ENCODE data around the gene NCAPD2.
"Not testable (repeated sequence)": the region's sequence is repeated elsewhere in the genome, so short reads cannot be mapped to it uniquely, and the experiment has no call there.

The NCAPD2 gene

DNA sequence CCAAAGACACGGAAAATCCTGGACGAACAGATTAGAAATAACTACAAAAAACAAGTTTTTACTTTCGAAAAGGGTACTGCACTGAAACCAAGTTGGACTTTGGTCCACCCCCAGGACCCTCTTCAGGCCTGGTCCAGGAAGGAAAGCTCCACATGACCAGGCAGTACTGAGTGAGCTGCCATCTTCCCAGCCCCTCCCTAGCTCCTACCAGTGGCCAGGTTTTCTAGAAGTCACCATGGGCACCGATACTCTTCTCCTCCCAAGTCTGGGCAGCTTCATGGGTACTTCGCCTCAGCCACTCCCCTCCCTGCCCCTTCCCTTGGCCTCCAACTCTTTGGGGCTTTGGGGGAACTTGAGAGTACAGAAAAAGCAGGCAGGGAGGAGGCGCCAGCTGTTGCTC is 30.0 kb upstream of the NCAPD2 start:
- DNase-seq = no peak

DNA sequence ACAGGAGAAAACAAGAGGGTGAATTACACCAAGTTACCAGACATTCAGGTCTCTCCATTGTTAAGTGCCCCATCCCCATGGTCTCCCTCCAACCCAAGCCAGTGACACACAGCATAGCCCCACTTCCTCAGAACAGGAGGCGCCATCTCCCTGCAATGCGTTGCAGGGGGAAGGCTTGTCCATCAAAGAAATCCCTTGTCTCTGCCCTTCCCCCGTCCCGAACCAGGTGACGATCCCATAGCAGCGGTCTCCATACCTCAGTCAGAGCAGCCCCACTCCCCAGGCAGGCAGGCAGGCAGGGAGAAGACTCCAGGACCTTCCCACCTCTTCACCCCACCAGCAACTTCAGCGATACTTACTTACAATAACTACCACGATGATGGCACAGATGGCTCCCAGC is 29.4 kb upstream of the NCAPD2 start:
- no peak for DNase-seq

DNA sequence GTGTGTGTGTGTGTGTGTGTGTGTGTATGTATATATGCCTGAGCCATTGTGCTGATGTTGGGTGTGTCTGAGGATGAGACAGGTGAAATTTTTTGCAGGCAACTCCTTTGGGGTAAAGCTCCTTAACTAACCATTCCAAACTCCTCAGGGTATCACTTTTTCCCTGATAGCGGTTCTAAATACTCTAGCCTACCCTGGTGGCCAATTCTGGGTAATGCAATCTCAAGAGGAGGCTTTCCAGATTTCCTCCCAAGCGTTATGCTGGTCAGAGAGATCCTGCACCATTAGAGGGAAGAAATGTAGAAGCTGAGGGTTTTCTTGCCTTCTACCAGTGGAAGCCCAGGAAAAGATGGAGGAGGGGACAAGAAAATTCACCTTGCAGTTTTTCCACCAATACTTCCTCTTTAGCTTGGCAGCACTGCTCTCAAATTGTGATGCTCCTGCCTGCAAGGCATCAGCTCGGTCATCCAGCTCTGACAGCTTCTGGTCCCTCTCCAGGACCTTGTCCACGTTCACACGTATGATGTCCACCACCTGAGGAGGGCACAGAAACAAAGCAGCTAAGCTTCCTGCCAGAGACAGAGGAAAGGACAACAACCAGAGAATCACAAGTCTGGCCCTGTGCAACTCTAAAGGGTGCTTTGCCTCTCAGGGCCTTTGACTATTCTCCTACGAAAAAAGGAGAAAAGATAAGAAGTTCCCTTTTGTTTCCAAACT is 28.3 kb upstream of the NCAPD2 start:
- no peak for DNase-seq

DNA sequence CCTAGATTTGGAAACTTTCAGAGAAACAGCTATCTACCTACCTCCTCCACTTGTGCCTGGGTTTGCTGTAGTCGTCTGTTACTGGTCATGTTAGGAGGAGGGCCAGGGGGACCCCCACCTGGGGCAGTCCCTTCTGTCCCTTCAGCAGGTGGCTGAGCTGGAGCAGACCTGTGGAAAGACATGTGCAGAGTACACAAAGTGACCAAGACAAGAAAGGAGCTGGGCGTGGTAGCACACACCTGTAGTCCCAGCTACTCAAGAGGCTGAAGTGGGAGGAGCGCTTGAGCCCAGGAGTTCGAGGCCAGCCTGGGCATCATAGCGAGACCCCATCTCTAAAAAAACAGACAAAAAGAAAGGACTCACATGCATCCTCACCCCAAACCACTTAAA is 27.7 kb upstream of the NCAPD2 start:
- DNase-seq = no peak

DNA sequence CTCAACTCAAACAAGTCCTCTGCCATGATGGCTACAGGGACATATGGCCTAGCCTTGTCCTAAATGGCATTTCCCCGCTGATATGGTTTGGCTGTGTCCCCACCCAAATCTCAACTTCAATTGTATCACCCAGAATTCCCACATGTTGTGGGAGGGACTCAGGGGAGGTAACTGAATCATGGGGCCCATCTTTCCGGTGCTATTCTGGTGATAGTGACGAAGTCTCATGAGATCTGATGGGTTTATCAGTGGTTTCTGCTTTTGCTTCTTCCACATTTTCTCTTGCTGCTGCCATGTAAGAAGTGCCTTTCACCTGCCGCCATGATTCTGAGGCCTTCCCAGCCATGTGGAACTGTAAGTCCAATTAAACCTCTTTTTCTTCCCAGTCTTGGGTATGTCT is 27.2 kb upstream of the NCAPD2 start:
- not testable (repeated sequence) for DNase-seq

DNA sequence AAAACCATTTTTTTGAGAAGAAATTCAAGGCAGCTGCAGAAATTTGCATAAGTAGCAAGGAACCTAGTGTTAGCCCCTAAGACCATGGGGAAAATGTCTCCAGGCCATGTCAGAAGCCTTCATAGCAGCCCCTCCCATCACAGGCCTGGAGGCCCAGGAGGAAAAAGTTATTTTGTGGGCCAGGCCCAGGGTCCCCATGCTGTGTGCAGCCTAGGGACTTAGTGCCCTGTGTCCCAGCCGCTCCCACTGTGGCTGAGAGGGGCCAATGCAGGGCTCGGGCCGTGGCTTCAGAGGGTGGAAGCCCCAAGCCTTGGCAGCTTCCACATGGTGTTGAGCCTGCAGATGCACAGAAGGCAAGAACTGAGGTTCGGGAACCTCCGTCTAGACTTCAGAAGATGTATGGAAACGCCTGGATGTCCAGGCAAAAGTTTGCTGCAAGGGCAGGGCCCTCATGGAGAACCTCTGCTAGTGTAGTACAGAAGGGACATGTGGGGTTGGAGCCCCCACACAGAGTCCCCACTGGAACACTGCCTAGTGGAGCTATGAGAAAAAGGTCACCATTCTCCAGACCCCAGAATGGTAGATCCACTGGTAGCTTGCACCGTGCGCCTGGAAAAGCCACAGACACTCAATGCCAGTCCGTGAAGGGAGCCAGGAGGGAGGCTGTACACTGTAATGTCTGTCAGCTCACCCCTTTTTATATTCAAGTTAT is 26.2 kb upstream of the NCAPD2 start:
- not testable (repeated sequence) for DNase-seq

DNA sequence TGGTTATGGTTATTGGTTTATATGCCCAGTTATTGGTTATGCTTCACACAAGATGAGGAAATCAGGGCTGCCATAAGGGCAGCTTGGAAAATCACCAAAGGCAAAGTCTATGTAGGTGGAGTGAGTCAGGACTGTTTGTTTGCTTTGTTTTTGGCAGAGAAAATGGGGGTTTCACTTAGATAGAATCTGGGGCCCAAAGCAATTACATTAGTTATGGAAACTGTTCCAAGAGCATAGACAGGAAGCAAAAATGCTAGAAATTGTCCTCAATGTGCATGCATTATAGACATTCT is 25.7 kb upstream of the NCAPD2 start:
- DNase-seq = no peak

DNA sequence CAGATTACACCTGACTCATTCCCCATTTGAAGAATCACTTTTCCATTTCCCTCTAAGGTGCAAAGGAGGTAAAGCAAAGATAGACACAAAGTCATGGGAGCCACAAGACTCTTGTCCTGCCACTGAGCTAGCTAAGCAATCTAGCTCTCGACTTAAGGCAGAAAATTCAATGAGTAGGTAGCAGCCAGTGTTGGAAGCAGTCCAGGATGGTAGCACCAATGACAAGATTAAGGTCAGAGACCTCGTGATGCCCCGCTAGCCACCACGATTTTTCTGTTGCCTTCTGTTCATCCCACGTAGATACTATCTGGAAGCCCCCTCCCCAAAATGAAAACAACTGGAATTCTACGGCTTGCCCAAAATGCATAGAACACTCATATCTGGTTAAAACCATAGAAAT is 24.8 kb upstream of the NCAPD2 start:
- no peak for DNase-seq

DNA sequence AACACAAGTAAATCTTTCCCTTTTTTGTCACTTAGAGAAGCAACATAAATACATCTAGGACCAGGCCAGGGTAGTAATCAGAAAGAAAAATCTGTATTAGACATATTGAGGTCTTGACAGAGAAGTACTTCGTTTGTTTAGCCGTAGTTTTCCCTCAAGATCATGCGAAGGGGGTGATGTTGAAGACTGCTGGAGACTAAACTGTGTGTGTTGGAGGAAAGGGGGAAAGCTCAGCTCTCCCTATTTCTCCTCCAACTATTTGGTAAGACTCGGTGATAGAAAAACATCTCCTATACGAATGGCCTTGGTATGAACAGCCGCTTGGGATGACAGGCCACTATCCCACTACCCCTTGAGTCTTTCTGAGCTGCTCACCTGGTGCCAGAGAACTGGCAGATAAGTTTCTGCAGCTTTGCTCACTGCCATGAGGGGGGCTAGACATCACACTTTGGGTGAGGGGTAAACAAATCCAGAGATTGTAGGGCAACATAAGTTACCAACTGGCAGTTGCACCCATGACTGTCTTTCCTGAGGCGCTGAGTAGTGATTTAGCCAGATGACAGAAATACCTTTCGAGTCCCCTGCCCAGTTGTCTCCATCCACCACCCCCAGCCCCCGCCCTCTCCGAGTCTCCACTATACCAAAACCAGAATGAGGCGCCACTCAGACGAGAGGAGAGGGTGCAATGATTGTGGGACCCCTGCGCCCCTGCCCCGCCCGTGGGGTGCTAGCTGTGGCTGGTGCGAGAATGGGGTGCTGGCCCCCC is 24.1 kb upstream of the NCAPD2 start:
- DNase-seq = no peak

DNA sequence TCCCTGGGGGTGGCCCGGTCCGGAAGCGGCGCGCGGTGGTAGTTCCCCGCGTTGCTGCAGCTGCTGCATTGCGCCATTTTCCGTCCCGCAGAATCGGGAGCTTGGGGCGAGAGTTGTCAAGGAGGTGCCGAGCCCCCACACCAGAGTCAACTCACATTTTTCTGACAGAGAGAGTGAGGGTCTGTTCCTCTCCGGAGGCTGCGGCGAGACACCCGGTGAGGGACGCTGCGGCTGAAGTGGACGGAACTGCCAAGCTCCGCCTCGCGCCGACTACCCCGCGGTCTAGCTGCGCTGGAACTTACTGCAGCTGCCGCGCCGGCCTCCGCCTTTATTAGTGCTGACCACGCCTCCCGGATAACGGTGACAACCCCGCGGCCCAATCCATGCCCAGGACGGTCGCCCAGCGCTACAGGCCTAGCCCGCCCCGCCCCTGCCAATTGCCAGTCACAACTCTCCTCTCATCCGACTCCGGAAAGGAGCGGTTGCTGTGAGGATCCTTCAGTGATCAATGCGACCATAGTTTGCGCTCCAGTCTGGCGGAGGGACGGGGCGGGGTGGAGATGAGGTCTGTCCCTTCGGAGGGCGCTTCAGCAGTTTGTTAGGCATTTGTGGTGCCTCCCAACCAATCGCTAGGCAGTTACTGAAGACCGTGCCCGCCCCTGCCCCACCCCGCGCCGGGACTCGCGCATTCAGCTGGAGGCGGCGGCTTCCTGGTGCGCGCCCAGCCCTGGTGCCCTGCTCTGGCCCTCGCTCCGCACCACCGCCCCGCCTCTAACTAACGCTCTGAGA is 23.3 kb upstream of the NCAPD2 start, which contains the start of gene VAMP1:
VAMP1 (minus strand) TSS at position 303 of the 789 bp plus-strand sequence; CDS start at position 157, 146 bp downstream.
- DNase-seq = peak; percentile 90 to 95

DNA sequence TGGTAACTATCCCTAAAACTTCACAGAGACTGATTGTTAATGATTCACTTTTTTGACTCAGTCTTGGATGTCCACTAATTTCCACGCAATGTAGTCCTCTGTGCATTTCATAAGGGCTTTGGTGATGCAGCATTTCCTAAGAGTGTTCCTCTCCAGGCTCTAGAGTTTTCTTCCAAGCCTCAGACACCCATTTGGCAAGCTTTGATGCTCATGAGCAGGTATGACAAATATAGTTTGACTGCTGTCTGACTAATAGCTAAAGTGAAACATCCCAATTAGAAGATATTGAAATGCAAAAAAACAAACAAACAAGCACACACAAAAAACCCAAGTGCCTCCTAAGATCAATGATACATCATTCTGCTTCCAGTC is 21.9 kb upstream of the NCAPD2 start:
- no peak for DNase-seq

DNA sequence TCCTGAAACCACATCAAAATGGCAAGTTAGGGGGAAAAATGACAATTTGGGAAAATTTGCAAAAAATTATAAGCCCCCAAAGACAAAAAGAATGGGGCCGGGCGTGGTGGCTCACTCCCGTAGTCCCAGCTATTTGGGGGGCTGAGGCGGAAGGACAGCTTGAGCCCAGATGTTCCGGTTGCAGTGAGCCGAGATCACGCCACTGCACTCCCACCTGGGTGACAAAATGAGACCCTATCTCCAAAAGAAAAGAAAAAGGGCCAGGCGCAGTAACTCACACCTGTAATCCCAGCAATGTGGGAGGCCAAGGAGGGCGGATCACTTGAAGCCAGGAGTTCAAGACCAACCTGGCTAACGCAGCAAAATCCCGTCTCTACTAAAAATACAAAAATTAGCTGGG is 21.4 kb upstream of the NCAPD2 start:
- DNase-seq = no peak

DNA sequence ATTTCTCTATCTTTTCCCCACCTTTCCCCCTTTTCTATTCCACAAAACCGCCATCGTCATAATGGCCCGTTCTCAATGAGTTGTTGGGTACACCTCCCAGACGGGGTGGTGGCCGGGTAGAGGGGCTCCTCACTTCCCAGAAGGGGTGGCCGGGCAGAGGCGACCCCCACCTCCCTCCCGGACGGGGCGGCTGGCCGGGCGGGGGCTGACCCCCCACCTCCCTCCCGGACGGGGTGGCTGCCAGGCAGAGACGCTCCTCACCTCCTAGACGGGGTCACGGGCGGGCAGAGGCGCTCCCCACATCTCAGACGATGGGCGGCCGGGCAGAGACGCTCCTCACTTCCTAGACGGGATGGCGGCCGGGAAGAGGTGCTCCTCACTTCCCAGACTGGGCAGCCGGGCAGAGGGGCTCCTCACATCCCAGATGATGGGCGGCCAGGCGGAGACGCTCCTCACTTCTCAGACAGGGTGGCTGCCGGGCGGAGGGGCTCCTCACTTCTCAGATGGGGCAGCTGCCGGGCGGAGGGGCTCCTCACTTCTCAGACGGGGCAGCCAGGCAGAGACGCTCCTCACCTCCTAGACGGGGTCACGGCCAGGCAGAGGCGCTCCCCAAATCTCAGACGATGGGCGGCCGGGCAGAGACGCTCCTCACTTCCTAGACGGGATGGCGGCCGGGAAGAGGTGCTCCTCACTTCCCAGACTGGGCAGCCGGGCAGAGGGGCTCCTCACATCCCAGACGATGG is 18.5 kb upstream of the NCAPD2 start:
- DNase-seq = not testable (repeated sequence)

DNA sequence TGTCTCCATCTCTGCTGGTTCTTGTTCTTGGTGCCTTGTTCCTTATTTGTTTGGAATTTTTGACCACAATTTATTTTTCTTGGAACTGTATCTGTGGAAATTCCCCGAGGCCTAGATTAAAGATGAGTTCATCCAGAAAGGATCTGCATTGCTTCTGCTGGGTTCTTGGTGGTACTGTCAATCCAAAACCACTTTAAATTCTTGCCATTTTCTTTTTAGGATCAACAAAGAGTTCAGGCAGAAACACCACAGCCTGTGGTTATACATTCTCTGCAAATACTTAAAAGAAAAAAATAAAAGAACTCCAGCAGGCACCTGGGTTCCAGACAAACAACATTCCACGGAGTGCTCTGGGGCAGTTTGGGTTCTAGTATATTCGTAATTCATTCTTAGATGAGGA is 17.4 kb upstream of the NCAPD2 start:
- no peak for DNase-seq

DNA sequence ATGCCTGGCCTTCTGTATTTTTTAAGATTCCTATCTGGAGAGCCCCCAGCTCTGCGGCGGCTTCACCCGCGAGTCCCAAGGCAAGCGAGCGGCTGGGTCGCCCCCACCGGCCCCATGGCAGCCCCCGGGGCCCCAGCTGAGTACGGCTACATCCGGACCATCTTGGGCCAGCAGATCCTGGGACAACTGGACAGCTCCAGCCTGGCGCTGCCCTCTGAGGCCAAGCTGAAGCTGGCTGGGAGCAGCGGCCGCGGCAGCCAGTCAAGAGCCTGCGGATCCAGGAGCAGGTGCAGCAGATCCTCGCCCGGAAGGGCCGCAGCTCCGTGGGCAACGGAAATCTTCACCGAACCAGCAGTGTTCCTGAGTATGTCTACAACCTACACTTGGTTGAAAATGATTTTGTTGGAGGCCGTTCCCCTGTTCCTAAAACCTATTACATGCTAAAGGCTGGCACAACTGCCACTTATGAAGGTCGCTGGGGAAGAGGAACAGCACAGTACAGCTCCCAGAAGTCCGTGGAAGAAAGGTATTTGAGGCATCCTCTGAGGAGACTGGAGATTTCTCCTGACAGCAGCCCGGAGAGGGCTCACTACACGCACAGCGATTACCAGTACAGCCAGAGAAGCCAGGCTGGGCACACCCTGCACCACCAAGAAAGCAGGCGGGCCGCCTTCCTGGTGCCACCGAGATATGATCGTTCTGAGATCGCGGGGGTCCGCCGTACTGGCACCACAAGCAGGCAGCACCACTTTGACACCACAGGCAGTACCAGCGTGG is 16.1 kb upstream of the NCAPD2 start:
- DNase-seq = peak; percentile 1 to 8

DNA sequence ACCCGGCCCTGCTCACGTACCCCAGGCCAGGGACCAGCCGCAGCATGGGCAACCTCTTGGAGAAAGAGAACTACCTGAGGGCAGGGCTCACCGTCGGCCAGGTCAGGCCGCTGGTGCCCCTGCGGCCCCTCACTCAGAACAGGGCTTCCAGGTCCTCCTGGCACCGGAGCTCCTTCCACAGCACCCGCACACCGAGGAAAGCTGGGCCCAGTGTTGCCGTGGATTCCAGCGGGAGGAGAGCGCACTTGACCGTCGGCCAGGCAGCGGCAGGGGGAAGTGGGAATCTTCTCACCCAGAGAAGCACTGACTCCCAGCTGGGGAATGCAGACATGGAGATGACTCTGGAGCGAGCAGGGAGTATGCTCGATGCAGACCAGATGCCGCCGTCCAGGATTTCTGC is 15.5 kb upstream of the NCAPD2 start:
- no peak for DNase-seq

DNA sequence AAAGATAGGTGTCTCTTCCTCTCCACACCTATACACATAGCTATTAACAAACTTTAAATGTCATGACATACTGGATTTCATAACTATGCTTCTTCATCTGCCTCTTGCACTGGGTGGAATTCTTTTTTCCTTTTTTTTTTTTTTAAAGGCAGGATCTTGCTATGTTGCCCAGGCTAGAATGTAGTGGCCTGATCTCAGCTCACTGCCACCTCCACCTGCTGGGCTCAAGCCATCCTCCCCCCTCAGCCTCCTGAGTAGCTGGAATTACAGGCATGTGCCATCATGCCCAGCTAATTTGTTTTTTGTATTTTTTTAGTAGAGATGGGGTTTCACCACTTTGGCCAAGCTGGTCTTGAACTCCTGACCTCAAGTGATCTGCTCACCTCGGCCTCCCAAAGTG is 5.7 kb upstream of the NCAPD2 start:
- DNase-seq = no peak

DNA sequence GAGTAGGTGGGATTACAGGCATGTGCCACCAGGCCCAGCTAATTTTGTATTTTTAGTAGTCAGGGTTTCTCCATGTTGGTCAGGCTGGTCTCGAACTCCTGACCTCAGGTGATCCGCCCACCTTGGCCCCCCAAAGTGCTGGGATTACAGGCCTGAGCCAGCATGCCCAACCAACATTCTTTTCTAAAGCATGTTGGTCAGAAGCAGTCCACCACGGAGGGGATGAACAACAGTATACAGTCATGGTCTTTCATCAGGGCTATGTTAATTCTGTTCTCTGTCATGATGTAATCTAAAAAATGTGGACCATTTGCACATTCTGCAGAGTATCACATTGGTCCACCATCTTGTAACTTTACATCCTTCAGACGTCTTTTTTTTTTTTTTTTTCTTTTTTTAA is 4.5 kb upstream of the NCAPD2 start:
- no peak for DNase-seq

DNA sequence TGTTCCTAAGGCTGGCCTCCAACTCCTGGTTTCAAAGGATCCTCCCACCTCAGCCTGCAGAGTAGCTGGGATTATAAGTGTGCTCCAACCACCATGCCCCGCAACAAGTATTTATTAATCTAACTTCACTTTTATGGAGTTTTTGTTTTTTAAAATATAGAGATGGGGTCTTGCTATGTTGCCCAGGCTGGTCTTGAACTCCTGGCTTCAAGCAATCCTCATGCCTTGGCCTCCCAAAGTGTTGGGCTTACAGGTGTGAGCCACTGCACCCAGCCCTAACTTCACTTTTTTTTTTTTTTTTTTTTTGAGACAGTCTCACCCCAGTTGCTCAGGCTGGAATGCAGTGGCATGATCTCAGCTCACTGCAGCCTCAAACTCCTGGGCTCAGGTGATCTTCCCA is 3.2 kb upstream of the NCAPD2 start:
- DNase-seq = not testable (repeated sequence)

DNA sequence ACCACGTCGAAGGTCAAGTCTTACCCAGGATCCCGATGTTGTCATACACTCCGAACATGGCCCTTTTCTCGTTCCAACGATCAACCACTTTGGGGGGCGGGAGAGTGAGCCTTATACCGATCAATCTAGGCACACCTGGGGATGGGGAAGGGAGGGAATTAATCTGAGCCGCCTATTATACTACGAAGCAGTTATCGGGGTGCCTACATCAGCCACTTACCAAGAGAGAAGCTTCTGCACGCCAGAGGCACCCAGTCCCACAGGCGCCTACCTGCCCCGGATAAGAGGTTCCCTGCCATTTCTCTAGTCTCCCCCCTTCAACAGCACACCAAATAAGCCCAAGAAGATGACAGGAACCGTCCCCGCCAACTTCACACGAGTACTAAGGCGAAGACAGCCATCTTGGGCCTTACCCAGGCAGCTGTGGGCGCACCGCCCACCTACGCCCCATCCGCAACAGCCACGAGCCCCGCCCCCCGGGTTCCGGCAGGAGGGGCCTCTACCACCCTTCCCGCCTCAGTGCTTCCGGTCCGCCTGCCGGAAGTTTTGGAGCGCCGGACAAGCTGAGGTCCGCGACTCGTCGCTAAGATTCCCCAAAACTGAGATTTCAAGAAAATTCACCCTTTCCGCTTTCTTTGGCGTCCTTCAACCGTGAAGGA is 935 bp upstream of the NCAPD2 start, which contains the start of gene MRPL51:
MRPL51 (minus strand) TSS at position 425 of the 659 bp plus-strand sequence; CDS start at position 299, 126 bp downstream.
- DNase-seq = peak; percentile 58 to 84

DNA sequence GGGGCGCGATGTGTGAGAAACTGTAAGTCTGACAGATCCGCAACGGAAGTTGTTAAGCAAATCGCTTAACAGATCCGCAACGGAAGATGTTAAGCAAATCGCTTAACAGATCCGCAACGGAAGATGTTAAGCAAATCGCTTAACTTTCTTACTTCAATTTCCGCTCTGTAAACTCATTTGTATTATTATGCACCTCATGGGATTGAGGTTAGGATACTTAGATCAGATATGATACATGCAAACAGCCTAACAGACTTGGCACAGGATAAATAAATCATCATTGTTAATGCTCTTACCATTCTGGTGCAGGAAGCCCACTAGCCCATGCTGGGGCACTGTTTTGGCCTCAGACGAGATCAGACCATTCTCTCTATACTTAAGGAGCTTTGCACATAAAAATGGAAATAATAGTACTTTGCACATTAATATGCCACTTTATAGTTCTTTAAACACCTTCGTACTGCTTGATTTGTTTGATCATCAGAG is 399 bp downstream of the NCAPD2 start:
- no peak for DNase-seq

All from SHP77 (cell line).